IMR-90 (cell line): Measurements from ENCODE around the gene SRGAP2C.
"Not testable (repeated sequence)": the region's sequence is repeated elsewhere in the genome, so short reads cannot be mapped to it uniquely, and the experiment has no call there.

Experiments used
- BHLHE40 ChIP-seq: fragments of 150-350 bp; IDR thresholded peaks from 2 replicates; pipeline ENCODE4 v1.6.1; 2016; ENCODE audit warnings: mild to moderate bottlenecking, low read depth, low read length
- CEBPB ChIP-seq: IDR thresholded peaks from 2 replicates; pipeline ENCODE4 v1.6.1; 2012; ENCODE audit warnings: low read depth, low read length, improper control_type of control experiment
- CTCF ChIP-seq: conservative IDR thresholded peaks from 2 replicates; pipeline ENCODE4 v1.5.1; 2012; ENCODE audit warnings: mild to moderate bottlenecking, low read depth, low read length, improper control_type of control experiment
- ELK1 ChIP-seq: fragments of 150-350 bp; IDR thresholded peaks from 2 replicates; pipeline ENCODE4 v1.6.1; 2016; ENCODE audit warnings: low read depth, mild to moderate bottlenecking, low read length, moderate library complexity, borderline replicate concordance
- FOS ChIP-seq: fragments of 150-350 bp; IDR thresholded peaks from 2 replicates; pipeline ENCODE4 v1.6.1; 2016; ENCODE audit warnings: low read depth, low read length
- MAFK ChIP-seq: IDR thresholded peaks from 2 replicates; pipeline ENCODE4 v1.6.1; 2012; ENCODE audit warnings: low read depth, low read length, improper control_type of control experiment
- MAZ ChIP-seq: IDR thresholded peaks from 2 replicates; pipeline ENCODE4 v1.6.1; 2012; ENCODE audit warnings: low read depth, mild to moderate bottlenecking, low read length, improper control_type of control experiment, moderate library complexity, borderline replicate concordance
- MXI1 ChIP-seq: IDR thresholded peaks from 2 replicates; pipeline ENCODE4 v1.6.1; 2012; ENCODE audit warnings: low read depth, mild to moderate bottlenecking, low read length, moderate library complexity, borderline replicate concordance
- POLR2A ChIP-seq: IDR thresholded peaks from 2 replicates; pipeline ENCODE4 v1.6.1; 2012; ENCODE audit warnings: mild to moderate bottlenecking, low read depth, low read length
- RAD21 ChIP-seq: IDR thresholded peaks from 2 replicates; pipeline ENCODE4 v1.6.1; 2012; ENCODE audit warnings: low read length, improper control_type of control experiment
- RCOR1 ChIP-seq: IDR thresholded peaks from 2 replicates; pipeline ENCODE4 v1.6.1; 2012; ENCODE audit warnings: mild to moderate bottlenecking, low read length, improper control_type of control experiment; ENCODE audit not compliant: insufficient replicate concordance
- RFX5 ChIP-seq: IDR thresholded peaks from 2 replicates; pipeline ENCODE4 v1.8.0; 2012; ENCODE audit warnings: low read depth, mild to moderate bottlenecking, low read length, moderate library complexity
- SMC3 ChIP-seq: fragments of 150-350 bp; IDR thresholded peaks from 2 replicates; pipeline ENCODE4 v1.6.1; 2016; ENCODE audit warnings: low read depth, mild to moderate bottlenecking, antibody characterized with exemption, low read length, moderate library complexity
- USF2 ChIP-seq: fragments of 150-350 bp; IDR thresholded peaks from 2 replicates; pipeline ENCODE4 v1.6.1; 2017; ENCODE audit warnings: mild to moderate bottlenecking, antibody characterized with exemption, low read length, low read depth

GRCh38 chr1:121403254-121403653 lies 218.5 kb downstream of the SRGAP2C start:
- not testable (repeated sequence) for TF ChIP-seq CTCF, BHLHE40, FOS, USF2, POLR2A, ELK1, RFX5, RAD21, SMC3, MAFK, MAZ, MXI1, RCOR1, CEBPB
